Hematopoietic multipotent progenitor cell treated with erythropoietin and hydrocortisone succinate and interleukin-3 and kit ligand, for 6 days (in vitro differentiated cells): ENCODE data around the gene HNRNPR.
"Not testable (repeated sequence)": the region's sequence is repeated elsewhere in the genome, so short reads cannot be mapped to it uniquely, and the experiment has no call there.

Source experiments
- DNase-seq: peaks from one replicate; pipeline ENCODE4 v3.0.0-alpha.2; 2015

HNRNPR gene

DNA sequence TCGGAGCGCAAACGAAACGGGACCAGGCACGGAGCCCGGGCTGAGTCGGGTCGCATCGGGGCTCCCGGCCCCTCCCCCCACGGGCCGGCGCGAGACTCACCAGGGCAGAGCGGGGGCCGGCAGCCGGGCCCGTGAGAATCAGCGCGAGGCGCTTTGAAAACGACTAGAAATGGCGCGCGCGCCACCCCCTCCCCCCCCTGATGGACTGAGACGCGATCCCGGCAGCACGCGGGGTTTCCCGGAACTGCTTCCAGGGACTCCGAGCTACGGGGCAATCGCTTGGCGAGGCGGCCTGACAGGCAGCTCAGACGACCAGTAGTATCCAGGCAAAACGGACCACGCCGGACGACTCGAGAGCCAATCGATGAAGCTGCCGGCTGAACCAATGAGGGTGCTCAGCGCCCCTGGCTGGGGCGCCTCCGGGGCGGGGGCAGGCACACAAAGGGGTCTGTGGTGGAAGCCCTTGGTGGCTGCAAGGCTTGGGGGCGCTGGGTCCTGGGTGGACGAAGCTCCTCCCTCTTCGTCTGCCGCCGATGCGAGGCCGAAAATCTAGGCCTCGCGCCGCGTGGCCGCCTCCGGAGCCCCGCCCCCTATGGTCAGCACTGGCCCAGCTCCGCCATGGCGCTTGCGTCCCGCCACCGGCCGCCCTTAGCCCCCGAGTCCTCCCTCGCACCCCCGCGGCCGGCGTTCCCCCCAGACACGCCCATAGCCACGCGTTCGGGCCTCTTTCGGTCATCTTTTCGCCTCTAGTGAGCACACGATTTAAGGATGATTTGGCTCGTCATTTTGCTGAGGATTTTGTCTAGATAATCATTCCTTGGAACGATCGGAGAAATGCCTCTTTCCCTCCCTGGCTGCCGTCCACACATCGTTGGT, at the start of gene HNRNPR:
Gene HNRNPR, minus strand, starts transcription at position 174 of the 876 bp plus-strand sequence. CDS start 3,276 bp downstream, outside the sequence.
- DNase-seq: peak; percentile 99

DNA sequence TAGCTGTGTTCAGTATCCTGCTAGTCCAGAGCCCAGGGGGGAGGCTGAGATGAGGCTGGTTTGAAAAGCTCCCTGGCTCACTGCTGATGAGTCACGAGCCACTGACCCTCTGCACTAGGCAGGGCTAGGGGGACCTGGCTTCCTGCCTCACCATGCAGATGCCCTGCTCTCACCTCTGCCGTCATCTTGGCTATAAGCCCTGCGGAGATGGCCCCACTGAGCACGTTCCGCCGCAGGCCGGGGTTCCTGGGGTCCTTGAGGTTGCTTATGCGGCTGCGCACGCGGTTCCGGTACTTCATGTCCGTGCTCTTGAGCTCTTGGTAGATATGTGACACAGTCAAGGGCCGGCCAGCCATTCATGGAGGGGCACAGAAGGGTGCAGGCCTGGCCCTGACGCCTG, 49.6 kb upstream of the HNRNPR start:
- DNase-seq: no peak

DNA sequence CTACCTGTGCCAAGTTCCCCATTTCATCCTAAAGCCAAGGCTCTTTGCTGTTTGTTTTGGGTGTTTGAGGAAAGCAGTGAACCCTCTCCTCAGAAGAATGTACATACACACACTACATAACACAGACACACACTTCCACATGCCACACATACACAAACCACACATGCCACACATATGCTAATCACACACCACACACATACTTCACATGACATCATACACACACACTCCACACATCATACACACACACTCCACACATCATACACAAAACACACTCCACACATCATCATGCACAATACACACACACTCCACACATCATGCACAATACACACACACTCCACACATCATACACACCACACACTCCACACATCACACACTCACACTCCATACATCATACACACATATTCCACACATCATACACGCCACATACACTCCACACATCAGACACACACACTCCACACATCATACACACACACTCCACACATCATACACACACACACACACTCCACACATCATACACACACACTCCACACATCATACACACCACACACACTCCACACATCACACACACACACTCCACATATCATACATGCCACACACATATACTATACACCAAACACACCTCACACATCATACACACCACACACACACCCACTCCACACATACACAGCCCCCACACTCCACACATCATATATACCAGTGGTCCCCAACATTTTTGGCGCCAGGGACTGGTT, 48.2 kb upstream of the HNRNPR start:
- no peak for DNase-seq

DNA sequence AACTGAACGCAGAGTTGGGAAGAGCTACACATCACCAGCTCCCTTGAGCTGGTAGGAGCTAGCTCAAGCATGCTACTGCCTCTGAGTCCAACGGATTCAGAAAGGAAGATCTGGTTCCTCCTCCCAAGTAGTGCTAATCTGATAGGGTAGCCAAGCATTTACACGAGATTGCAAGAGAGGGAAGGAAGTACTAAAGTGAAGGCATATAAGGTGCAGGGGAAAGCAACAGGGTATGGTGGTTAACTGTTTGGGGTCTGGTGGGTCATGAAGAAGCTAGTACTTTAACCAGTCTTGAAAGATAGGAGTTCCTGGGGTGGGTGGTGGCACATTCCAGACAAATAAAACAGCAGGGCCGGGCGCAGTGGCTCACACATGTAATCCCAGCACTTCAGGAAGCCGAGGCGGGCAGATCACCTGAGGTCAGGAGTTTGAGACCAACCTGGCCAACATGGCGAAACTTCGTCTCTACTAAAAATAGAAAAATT, 45.8 kb upstream of the HNRNPR start:
- DNase-seq: no peak

DNA sequence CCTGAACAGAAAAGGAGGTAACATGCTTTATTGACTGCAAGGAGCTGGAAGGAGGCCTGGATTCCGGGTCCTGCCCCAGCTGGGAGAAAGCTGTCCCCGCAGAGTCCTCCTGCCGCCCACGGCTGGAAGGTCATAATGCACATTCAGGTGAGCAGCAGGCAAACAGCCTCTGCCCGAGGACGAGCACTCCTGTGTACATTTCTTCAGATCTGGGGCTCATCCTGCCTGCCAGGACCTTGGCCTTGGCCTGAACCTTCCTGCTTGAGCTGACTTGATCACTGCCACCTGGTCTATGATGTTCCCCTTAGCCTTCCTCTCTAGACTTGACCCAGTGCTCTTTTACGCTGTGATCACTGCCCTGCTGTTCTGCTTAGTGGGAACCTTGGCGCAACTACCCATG, 43.4 kb upstream of the HNRNPR start:
- no peak for DNase-seq

DNA sequence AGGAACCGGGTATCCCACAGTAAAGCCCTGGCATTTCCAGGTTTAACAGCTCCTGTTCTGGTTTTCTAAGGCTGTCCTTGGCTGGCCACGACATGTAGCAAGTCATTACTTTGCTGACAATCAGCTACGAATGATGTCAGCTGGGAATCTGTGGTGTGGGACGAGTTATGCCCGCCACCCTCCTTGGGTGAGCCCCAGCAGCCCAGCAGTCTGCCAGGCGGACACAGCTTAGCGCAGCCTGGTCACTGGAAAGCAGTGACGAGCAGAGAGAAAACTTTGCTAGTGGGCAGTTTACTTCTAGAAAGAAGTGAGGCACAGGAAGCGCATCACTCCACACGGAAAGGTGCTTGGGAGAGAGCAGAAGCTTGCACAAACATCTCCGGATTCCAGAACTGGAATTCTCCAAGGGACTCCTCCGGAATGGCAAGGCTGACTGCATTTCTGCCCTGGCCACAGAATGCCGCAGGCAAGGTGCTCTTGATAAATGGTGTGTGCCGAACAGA, 41.1 kb upstream of the HNRNPR start:
- no peak for DNase-seq

DNA sequence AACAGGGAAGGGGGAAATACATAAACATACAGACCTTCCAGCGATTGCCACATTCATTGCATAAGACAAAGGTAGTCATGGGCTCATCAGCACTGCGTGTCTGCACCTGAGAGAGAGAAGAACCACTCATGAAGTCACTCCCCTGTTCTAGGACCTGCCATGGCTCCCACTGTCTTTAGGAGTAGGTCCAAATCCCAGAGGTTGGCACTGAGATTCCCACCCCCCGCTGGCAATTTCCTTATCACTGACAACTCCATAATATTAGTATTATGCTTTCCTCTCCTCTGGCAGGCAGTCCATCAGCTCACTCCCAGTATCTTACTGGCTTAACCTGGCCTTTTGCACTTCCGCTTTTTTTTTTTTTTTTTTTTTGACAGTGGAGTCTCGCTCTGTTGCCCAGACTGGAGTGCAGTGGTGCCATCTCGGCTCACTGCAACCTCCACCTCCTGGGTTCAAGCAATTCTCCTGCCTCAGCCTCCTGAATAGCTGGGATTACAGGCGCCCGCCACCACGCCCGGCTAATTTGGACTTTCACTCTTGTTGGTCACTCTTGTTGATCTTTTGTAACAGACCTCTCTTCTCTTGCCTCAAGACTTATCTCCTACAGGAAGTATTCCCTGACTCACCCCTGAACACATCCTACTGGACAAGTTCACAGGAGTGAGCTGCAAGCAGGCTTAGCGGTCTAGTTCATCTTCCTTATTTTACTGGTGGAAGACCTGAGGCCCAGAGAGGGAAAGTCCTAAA, 40.4 kb upstream of the HNRNPR start:
- DNase-seq: no peak

DNA sequence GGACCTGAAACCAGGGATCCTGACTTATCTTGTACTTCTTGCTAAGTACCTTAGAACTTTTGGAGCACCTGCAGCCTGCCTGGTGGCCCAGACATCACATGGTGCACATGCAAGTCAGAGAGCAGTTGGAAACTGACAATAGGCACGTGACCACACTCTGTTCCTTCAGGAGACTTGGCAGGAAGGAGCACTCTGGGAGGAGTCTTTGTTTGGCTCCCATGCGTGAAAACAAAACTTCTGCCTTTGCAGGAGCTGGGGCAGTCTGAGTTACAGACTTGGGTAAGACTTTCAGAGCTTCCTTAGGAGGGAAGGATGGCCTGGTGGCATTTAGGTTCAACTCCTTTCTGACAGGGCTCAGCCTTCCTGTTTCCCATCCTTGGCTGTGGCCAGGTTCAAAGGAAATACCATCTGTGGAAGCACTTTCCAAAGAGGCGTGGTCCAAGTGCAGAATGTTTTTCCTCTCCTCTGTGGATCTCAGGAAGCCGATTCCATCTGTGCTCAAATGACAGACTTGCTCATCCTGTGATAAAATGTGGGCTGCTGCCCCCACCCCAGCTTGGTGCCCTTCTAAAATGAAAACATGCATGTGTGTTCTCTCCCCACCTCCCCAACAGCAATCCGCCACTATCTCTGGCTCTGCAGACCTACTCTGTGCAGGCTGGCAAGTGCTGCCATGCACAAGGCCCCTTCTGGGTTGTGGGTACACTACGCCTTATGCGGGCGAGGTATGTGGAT, 39.7 kb upstream of the HNRNPR start:
- DNase-seq: no peak

DNA sequence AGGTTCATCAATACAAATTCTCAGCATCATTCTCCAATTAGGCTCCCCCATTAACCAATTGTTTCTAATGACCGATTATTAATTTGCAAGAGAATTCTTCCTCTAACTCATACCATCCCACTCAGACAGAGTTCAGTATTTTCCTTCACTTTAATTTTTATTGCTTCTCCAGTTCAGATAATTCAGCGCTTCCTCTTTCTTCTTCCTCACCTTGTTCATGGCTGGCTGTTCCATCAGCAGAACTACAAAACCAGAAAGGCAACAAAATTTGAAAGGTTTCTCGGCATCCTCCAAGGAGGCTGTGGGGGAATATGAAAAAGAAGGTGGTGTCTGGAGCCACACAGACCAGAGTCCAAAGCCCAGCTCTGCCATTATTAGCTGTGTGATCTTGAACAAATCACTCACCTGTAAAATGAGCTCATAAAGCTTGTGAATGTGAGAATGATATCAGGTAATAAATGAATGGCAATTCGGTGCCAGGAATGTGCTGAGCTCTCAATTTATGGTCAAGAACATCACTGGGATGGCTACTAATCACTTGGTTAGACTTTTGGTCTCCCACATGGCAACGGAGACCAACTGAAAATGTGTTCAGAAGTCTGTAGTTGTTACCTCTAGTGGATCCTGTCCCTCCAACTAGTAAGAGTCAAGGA, 37.3 kb upstream of the HNRNPR start:
- DNase-seq: no peak

DNA sequence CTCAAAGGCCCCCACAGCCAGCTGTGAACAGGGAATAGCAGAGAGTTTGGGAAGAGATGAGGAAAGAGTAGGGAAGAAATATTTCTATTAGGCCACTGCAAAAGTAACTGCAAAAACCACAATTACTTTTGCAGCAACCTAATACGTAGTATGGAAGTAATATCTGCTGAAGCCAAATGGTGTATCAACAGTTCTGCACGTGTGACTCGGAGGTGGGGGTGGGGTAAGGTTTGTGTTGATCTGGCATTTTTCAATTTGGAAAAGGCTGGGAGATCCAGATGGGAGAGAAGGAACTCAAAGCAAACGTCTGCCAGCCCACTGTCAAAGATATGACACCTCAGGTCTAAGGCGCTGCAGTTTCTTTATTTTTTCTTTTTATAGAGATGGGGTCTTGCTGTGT, 36.6 kb upstream of the HNRNPR start:
- DNase-seq: peak; percentile 27

DNA sequence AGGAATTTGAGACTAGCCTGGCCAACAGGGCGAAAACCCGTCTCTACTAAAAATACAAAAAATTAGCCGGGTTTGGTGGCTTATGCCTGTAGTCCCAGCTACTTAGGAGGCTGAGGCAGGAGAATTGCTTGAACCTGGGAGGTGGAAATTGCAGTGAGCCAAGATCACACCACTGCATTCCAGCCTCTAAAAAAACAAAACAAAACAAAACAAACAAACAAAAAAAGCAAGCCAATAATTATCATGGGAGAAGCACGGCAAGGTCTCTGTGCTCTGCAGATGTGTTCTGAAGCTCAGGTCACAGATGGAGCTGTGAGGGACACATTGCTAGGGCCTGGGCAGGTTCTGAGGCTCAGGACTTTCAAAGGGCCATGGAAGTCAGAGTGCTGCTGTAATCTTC, 36.2 kb upstream of the HNRNPR start:
- not testable (repeated sequence) for DNase-seq

DNA sequence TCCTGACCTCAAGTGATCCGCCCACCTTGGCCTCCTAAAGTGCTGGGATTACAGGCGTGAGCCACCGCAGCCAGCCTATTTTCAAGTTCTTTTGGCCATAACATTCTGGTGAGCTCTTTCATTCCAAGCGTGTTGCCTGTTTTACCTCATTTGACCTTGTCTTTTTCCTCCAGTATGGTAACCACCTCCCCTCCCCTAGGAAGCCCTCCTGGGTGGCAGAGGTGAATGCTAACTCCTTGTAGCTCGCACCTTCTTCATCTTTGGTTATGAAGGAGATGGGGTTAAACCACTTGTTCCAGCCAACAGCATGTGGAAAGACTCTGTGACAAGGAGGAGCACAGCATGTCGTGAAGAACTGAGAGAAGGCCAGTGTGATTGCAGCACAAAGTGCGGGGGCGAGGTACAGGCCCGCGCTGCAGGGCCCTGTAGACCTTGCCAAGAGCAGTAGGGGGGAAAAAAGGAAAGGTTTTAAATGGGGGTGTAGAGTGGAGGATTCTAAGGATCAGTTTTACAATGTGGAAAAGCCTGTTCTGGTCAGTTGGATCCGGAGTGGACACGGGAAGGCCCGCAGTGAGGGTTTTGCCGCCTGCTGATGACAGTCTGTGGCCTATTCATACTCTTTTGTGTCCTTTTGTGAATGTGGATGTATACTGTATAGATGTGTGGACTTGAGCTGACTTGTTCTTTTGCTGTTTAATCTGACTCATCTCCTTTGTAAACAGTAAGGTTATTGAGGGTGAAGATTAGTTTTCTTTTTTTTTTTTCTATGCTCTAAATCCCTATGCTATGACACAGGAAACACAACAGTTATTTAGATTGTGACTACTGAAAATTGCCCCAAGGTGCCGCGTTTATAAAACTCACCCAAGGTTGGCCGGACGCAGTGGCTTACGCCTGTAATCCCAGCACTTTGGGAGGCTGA, 33.1 kb upstream of the HNRNPR start:
- no peak for DNase-seq

DNA sequence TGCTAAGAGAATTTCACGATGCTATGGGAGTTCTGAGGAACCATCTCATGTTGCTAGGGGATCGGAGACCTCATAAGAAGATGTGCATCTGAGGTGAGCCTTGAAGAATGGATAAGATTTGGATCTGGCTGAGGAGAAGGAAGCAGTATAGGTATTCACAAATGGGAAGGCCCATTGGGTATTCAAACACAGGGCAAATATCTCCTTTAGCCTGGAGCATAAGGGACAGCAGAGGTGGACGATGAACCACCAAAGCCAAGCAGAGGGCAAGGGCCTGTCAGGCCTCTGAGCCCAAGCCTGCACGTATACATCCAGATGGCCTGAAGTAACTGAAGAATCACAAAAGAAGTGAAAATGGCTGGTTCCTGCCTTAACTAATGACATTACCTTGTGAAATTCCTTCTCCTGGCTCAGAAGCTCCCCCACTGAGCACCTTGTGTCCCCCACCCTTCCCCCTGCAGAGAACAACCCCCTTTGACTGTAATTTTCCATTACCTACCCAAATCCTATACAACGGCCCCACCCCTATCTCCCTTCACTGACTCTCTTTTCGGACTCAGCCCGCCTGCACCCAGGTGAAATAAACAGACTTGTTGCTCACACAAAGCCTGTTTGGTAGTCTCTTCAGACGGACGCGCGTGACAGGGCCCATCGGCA, 30.1 kb upstream of the HNRNPR start:
- not testable (repeated sequence) for DNase-seq

DNA sequence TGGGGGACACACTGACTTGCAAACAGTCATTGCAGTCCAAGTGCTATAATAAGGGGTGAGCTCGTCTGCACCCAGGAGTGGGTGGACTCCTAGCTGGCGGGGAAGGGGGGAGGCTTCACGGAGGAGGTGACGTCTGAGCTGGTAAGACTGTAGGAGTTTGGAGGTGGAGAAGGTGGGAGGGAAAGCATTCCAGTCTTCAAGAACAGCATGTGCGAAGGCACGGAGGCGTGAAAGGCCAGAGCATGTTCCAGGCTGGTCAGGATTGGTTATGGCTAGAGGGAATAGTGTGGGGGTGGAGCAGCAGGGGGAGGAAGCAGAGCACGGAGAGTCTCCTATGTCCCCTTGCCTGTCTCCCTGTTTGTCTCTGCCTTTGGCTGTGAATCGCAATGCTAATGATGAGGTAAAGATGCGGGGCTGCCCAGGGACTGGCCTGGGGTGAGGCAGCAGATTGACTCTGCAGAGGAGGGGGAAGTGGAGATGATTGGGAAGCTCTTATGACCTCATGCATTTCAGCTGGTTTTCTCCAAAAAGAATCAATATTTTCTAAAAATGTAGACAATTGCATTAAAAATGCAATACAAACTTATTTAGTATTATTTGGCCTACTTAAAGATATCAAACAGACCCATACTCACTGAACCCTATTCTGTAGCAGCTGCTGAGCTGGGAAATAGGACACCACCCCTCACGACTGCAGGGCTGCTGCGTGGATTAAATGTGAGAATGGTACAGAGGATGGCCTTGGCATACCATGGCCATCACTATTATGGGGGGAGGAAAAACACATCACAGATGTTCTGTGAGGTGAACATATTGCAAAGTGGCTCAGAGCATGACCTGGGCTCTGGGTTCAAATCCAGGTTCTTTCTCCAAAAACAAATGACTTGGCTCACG, 28.1 kb upstream of the HNRNPR start:
- DNase-seq: no peak

DNA sequence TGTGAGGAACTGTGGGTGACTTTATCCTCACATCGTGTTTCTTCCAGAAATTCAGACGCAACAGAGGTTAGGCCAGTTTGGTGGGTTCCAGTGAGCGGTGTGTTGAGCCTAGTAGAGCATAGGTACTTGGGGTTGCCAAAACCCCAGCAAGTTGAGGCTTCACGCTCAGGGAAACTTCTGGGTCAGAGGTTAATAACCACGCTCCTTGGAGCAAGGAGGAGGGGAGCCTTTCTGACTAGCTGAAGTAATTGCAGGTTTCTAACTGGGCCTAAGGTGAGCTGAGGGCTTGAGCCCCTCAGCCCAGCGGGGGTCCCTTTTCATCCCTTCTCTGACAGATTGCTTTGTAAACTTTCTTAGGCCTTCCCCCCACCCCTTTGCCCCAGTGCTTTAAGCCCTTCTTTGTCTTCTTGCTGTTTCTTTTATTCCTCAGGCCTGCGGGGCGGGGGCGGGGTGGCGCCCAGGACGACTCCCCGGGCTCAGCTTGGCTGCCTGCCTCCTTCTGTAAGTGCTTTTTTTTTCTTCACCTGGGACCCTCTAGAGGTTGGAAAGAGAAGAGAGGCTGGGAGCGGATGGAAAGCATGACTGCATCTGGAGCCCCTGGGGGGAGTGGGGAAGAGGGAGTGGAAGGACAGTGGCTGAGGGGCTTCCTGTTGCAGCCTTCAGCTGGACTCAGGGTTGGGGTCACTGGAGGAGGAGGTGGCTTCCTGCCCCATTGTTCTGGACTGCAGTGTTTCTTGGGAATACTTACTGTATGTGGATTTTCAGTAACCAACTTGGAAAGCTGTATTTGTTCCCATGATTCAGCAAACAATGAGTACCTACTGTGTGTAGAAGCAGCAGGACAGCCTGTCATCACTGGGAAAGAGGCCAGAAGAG, 26.9 kb upstream of the HNRNPR start:
- peak; percentile 60 for DNase-seq

DNA sequence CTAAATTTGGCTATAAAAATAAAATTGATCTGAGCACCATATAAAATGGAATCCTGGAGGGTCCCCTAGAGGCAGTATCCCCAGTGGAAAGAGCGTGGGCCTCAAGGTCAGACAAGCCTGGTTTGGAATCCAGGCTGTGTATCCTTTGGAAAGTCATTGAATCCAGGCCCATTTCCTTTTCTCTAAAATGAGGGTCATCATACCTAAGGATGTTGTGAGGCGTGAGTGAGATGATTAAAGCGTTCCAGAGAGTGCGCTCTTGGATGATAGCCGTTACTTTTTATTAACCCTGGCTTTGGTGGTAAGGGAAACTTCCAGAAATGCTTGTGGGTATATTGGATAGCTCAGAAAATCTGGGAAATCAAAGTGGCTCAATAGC, 26.2 kb upstream of the HNRNPR start:
- no peak for DNase-seq

DNA sequence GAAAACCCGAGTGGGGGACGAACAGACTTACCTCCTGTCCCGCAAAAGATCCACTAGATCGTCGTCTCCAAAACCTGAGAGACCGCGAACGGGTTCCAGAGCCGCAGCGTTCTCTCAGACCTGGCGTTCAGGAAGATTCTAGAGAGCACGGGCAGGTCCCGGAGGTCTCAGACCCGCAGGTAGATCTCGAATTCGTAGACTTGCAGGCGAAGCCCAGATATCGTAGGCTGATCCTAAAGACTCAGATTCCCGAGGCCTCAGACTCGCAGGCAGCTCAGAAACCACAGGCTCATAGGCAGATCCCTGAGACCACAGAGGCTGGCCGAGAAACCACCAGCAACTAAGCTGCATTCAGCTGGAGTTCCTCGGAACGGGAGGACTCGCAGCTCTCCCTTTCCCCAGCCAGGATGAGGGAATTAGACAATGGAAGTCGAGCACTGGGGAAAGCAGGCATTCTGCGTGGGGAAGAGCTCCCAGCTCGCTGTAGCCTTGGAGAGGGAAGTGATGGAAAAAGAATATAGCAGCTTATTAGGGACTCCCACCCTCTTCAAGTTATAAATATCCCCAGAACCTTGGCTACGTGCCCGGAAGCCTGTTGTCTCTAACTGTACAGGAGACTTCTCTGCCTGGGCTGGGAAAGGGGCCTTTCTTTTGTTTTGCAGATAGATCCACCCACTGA, 25.4 kb upstream of the HNRNPR start, which contains the start of gene ZNF436:
Gene ZNF436, minus strand, starts transcription at position 502 of the 679 bp plus-strand sequence. CDS start 1,831 bp downstream, outside the sequence.
- peak; percentile 97 for DNase-seq
